ENCODE measurements around the gene HIVEP1.

HIVEP1 gene

GRCh38 chr6:11983306-11983705, 28.8 kb upstream of the HIVEP1 start:
- Histone ChIP-seq H3K4me3 (ENCODE audit: low read depth, low read length) (no peak overlapping the region), H3K36me3 (ENCODE audit: control insufficient read depth in 2 of 2, insufficient read depth in 1 of 2, low read length in 2 of 2) (no peaks in the 10 kb centered on the region), H3K27ac (ENCODE audit: extremely low read depth, low read depth, low read length) (no peak overlapping the region), H3K9me3 (ENCODE audit: control insufficient read depth, insufficient read depth, low read depth, low read length) (no peaks in the 10 kb centered on the region), H3K4me1 (ENCODE audit: control insufficient read depth, insufficient read depth, low read length) (no peaks in the 10 kb centered on the region)
- TF ChIP-seq ZNF354C (tag by site-specific recombination; IDR thresholded peaks at IDR 0.05; ENCODE audit: borderline replicate concordance, low read depth) (no peak), ZNF76 (tag by site-specific recombination; IDR thresholded peaks at IDR 0.05; ENCODE audit: borderline replicate concordance, low read depth) (no peak), ZNF133 (tag by site-specific recombination; IDR thresholded peaks at IDR 0.05) (no peak), ZNF335 (tag by site-specific recombination; conservative IDR thresholded peaks at IDR 0.05) (no peak)
- CTCF ChIA-PET: no interaction called here
- POLR2A ChIA-PET: no interaction called here

- ChIA-PET POLR2A (no interaction called here), CTCF (interaction anchor here (0.6 kb wide), 1 partner anchor 213 kb away, joined by 3 read pairs; no protein-coding TSS in a partner anchor)
- Histone ChIP-seq H3K36me3 (ENCODE audit: control insufficient read depth in 2 of 2, insufficient read depth in 1 of 2, low read length in 2 of 2) (no peaks in the 10 kb centered on the region), H3K9me3 (ENCODE audit: control insufficient read depth, insufficient read depth, low read depth, low read length) (no peaks in the 10 kb centered on the region), H3K4me3 (ENCODE audit: low read depth, low read length) (no peak overlapping the region), H3K27ac (ENCODE audit: extremely low read depth, low read depth, low read length) (no peak overlapping the region), H3K4me1 (ENCODE audit: control insufficient read depth, insufficient read depth, low read length) (no peaks in the 10 kb centered on the region)
- TF ChIP-seq HOXA7 (CRISPR knock-in tag; IDR thresholded peaks at IDR 0.05; ENCODE audit: borderline replicate concordance) (no peak), GLIS1 (tag by site-specific recombination; IDR thresholded peaks at IDR 0.05) (no peak), EGR2 (tag by site-specific recombination; IDR thresholded peaks at IDR 0.05; ENCODE audit: low read depth) (no peak), ZNF571 (tag by site-specific recombination; IDR thresholded peaks at IDR 0.05) (no peak), ZNF398 (tag by site-specific recombination; IDR thresholded peaks at IDR 0.05) (no peak), ZNF664 (tag by site-specific recombination; IDR thresholded peaks at IDR 0.05) (no peak), ZNF174 (tag by site-specific recombination; IDR thresholded peaks at IDR 0.05) (no peak), ZNF560 (tag by site-specific recombination; IDR thresholded peaks at IDR 0.05; ENCODE audit: borderline replicate concordance) (no peak), ZNF600 (tag by site-specific recombination; IDR thresholded peaks at IDR 0.05) (no peak), HOXD13 (CRISPR knock-in tag; IDR thresholded peaks at IDR 0.05; ENCODE audit: borderline replicate concordance) (no peak), ZNF175 (tag by site-specific recombination; IDR thresholded peaks at IDR 0.05) (no peak), ZNF157 (tag by site-specific recombination; IDR thresholded peaks at IDR 0.05) (no peak), FEZF1 (tag by site-specific recombination; IDR thresholded peaks at IDR 0.05) (no peak), ZSCAN23 (tag by site-specific recombination; IDR thresholded peaks at IDR 0.05) (no peak), ZNF677 (tag by site-specific recombination; IDR thresholded peaks at IDR 0.05) (no peak)
Measured at GRCh38 chr6:11987386-11987785, 24.7 kb upstream of the HIVEP1 start.

- Histone ChIP-seq H3K27ac (ENCODE audit: extremely low read depth, low read depth, low read length) (no peak overlapping the region), H3K9me3 (ENCODE audit: control insufficient read depth, insufficient read depth, low read depth, low read length) (no peaks in the 10 kb centered on the region), H3K36me3 (ENCODE audit: control insufficient read depth in 2 of 2, insufficient read depth in 1 of 2, low read length in 2 of 2) (no peaks in the 10 kb centered on the region), H3K4me3 (ENCODE audit: low read depth, low read length) (no peak overlapping the region), H3K4me1 (ENCODE audit: control insufficient read depth, insufficient read depth, low read length) (no peaks in the 10 kb centered on the region)
- CTCF ChIA-PET: no interaction called here
- POLR2A ChIA-PET: no interaction called here
- TF ChIP-seq ZBTB1 (tag by site-specific recombination; IDR thresholded peaks at IDR 0.05) (no peak), REPIN1 (tag by site-specific recombination; IDR thresholded peaks at IDR 0.05; ENCODE audit: low read depth) (no peak), REST (tag by site-specific recombination; IDR thresholded peaks at IDR 0.05) (no peak), SCRT2 (tag by site-specific recombination; IDR thresholded peaks at IDR 0.05) (no peak), ZNF24 (tag by site-specific recombination; IDR thresholded peaks at IDR 0.05) (no peak), BCL6B (tag by site-specific recombination; IDR thresholded peaks at IDR 0.05) (no peak), KLF17 (tag by site-specific recombination; IDR thresholded peaks at IDR 0.05) (no peak), ZNF324 (tag by site-specific recombination; IDR thresholded peaks at IDR 0.05) (no peak), ZNF623 (tag by site-specific recombination; IDR thresholded peaks at IDR 0.05) (no peak), ZNF600 (tag by site-specific recombination; IDR thresholded peaks at IDR 0.05) (no peak)
Measured at GRCh38 chr6:11989386-11989785, 22.7 kb upstream of the HIVEP1 start.

Measured in HEK293 (cell line).